ENCODE measurements around the gene LNX1. TPM values are rescaled to one million over a fixed set of nuclear protein-coding genes. Genes with fewer than 3 reads are reported as not detected.

Gene LNX1
- total RNA-seq, 2 donors from 2014 or later, result not detected

- peaks cover 8% of the 10 kb centered on the region for H3K27me3 Mint-ChIP-seq
- H3K4me3 Mint-ChIP-seq, result no peak overlapping the region
- H3K4me1 Mint-ChIP-seq, result no peaks in the 10 kb centered on the region
- ATAC-seq (replicated peaks), result no peak
- no peaks in the 10 kb centered on the region for H3K9me3 Mint-ChIP-seq
- no peak overlapping the region for H3K27ac Mint-ChIP-seq
- H3K36me3 Mint-ChIP-seq (ENCODE audit: low read depth), result no peaks in the 10 kb centered on the region
Measured at GRCh38 chr4:53499791-53500190, 91.5 kb downstream of the LNX1 start.

- ATAC-seq (replicated peaks), result no peak
- Mint-ChIP-seq H3K9me3 (no peaks in the 10 kb centered on the region), H3K4me1 (no peaks in the 10 kb centered on the region), H3K36me3 (ENCODE audit: low read depth) (no peaks in the 10 kb centered on the region), H3K27ac (no peak overlapping the region), H3K27me3 (peaks cover 5% of the 10 kb centered on the region), H3K4me3 (no peak overlapping the region)
Measured at GRCh38 chr4:53498706-53499105, 92.6 kb downstream of the LNX1 start.

GRCh38 chr4:53497487-53498244 lies 93.6 kb downstream of the LNX1 start:
- Mint-ChIP-seq H3K9me3 (no peaks in the 10 kb centered on the region), H3K27me3 (no peaks in the 10 kb centered on the region), H3K27ac (no peak overlapping the region), H3K4me3 (no peak overlapping the region), H3K4me1 (no peaks in the 10 kb centered on the region), H3K36me3 (ENCODE audit: low read depth) (no peaks in the 10 kb centered on the region)
- no peak for ATAC-seq (replicated peaks)

- no peaks in the 10 kb centered on the region for H3K4me1 Mint-ChIP-seq
- H3K27me3 Mint-ChIP-seq, result peaks cover 5% of the 10 kb centered on the region
- H3K36me3 Mint-ChIP-seq (ENCODE audit: low read depth), result no peaks in the 10 kb centered on the region
- no peak overlapping the region for H3K4me3 Mint-ChIP-seq
- H3K27ac Mint-ChIP-seq, result no peak overlapping the region
- ATAC-seq (replicated peaks), result no peak
- no peaks in the 10 kb centered on the region for H3K9me3 Mint-ChIP-seq
Measured at GRCh38 chr4:53494851-53495250, 96.4 kb downstream of the LNX1 start.

GRCh38 chr4:53490965-53491622 lies 100.2 kb downstream of the LNX1 start:
- ATAC-seq (replicated peaks), result no peak
- no peaks in the 10 kb centered on the region for H3K9me3 Mint-ChIP-seq

GRCh38 chr4:53490161-53490956 lies 100.9 kb downstream of the LNX1 start:
- no peaks in the 10 kb centered on the region for H3K36me3 Mint-ChIP-seq (ENCODE audit: low read depth)
- no peak overlapping the region for H3K27ac Mint-ChIP-seq
- ATAC-seq (replicated peaks), result no peak
- no peaks in the 10 kb centered on the region for H3K4me1 Mint-ChIP-seq
- H3K4me3 Mint-ChIP-seq, result no peak overlapping the region
- no peaks in the 10 kb centered on the region for H3K9me3 Mint-ChIP-seq
- H3K27me3 Mint-ChIP-seq, result peaks cover 30% of the 10 kb centered on the region

More at GRCh38 chr4:53490965-53491622, 100.2 kb downstream of the LNX1 start:
- no peak overlapping the region for H3K4me3 Mint-ChIP-seq
- no peaks in the 10 kb centered on the region for H3K4me1 Mint-ChIP-seq
- H3K36me3 Mint-ChIP-seq (ENCODE audit: low read depth), result no peaks in the 10 kb centered on the region
- H3K27ac Mint-ChIP-seq, result no peak overlapping the region
- H3K27me3 Mint-ChIP-seq, result peaks cover 25% of the 10 kb centered on the region

GRCh38 chr4:53489279-53489889 lies 101.9 kb downstream of the LNX1 start:
- Mint-ChIP-seq H3K27me3 (peaks cover 36% of the 10 kb centered on the region), H3K27ac (no peak overlapping the region), H3K9me3 (no peaks in the 10 kb centered on the region), H3K4me3 (no peak overlapping the region), H3K4me1 (no peaks in the 10 kb centered on the region), H3K36me3 (ENCODE audit: low read depth) (no peaks in the 10 kb centered on the region)
- no peak for ATAC-seq (replicated peaks)

- H3K4me1 Mint-ChIP-seq, result no peaks in the 10 kb centered on the region
- no peak overlapping the region for H3K4me3 Mint-ChIP-seq
- ATAC-seq (replicated peaks), result no peak
- no peak overlapping the region for H3K27ac Mint-ChIP-seq
- peaks cover 4% of the 10 kb centered on the region for H3K9me3 Mint-ChIP-seq
- peaks cover 42% of the 10 kb centered on the region for H3K27me3 Mint-ChIP-seq
- H3K36me3 Mint-ChIP-seq (ENCODE audit: low read depth), result no peaks in the 10 kb centered on the region
Measured at GRCh38 chr4:53487766-53488165, 103.5 kb downstream of the LNX1 start.

- Mint-ChIP-seq H3K36me3 (ENCODE audit: low read depth) (no peaks in the 10 kb centered on the region), H3K9me3 (peaks cover 4% of the 10 kb centered on the region), H3K27me3 (peaks cover 44% of the 10 kb centered on the region), H3K4me1 (no peaks in the 10 kb centered on the region), H3K4me3 (no peak overlapping the region), H3K27ac (no peak overlapping the region)
- ATAC-seq (replicated peaks), result no peak
Measured at GRCh38 chr4:53485658-53486040, 105.6 kb downstream of the LNX1 start.

GRCh38 chr4:53484911-53485657 lies 106.2 kb downstream of the LNX1 start:
- Mint-ChIP-seq H3K27ac (no peak overlapping the region), H3K4me1 (no peaks in the 10 kb centered on the region), H3K9me3 (peaks cover 4% of the 10 kb centered on the region), H3K4me3 (no peak overlapping the region), H3K27me3 (peaks cover 44% of the 10 kb centered on the region), H3K36me3 (ENCODE audit: low read depth) (no peaks in the 10 kb centered on the region)
- ATAC-seq (replicated peaks), result no peak

- H3K36me3 Mint-ChIP-seq (ENCODE audit: low read depth), result no peaks in the 10 kb centered on the region
Measured at GRCh38 chr4:53483250-53483649, 108.0 kb downstream of the LNX1 start.

GRCh38 chr4:53481586-53481985 lies 109.7 kb downstream of the LNX1 start:
- Mint-ChIP-seq H3K4me1 (no peaks in the 10 kb centered on the region), H3K27me3 (peaks cover 28% of the 10 kb centered on the region), H3K27ac (no peak overlapping the region), H3K9me3 (peaks cover 4% of the 10 kb centered on the region), H3K36me3 (ENCODE audit: low read depth) (no peaks in the 10 kb centered on the region), H3K4me3 (no peak overlapping the region)
- no peak for ATAC-seq (replicated peaks)

More at GRCh38 chr4:53483250-53483649, 108.0 kb downstream of the LNX1 start:
- H3K27ac Mint-ChIP-seq, result no peak overlapping the region
- H3K9me3 Mint-ChIP-seq, result peaks cover 4% of the 10 kb centered on the region
- no peaks in the 10 kb centered on the region for H3K4me1 Mint-ChIP-seq
- ATAC-seq (replicated peaks), result no peak
- peaks cover 38% of the 10 kb centered on the region for H3K27me3 Mint-ChIP-seq
- no peak overlapping the region for H3K4me3 Mint-ChIP-seq

- Mint-ChIP-seq H3K27me3 (peaks cover 22% of the 10 kb centered on the region), H3K36me3 (ENCODE audit: low read depth) (no peaks in the 10 kb centered on the region), H3K9me3 (peaks cover 4% of the 10 kb centered on the region)
Measured at GRCh38 chr4:53480909-53481308, 110.4 kb downstream of the LNX1 start.

More at GRCh38 chr4:53480909-53481308, 110.4 kb downstream of the LNX1 start:
- Mint-ChIP-seq H3K4me3 (no peak overlapping the region), H3K27ac (no peak overlapping the region), H3K4me1 (no peaks in the 10 kb centered on the region)
- ATAC-seq (replicated peaks), result no peak

Measured in activated T-helper 17 cell treated with anti-CD3 and anti-CD28 coated beads, Interleukin-2, amount 50 U/mL, for 72 hours (primary cell).